GM12873 (cell line): ENCODE data around the gene WNT5B.

Experiments
- CTCF ChIP-seq: IDR thresholded peaks from 2 replicates; pipeline ENCODE4 v1.5.1; 2012; ENCODE audit warnings: low read depth, mild to moderate bottlenecking, moderate library complexity, low read length, control low read depth; ENCODE audit not compliant: insufficient read depth; ENCODE audit errors: missing control alignments

Gene WNT5B

GRCh38 chr12:1610072-1610643 lies 18.9 kb upstream of the WNT5B start:
- TF ChIP-seq CTCF: no peak

- TF ChIP-seq CTCF: no peak
These were observed 17.0 kb upstream of the WNT5B start for GRCh38 chr12:1611803-1612572.

- TF ChIP-seq CTCF: no peak
These were observed 15.2 kb upstream of the WNT5B start for GRCh38 chr12:1613860-1614259.

GRCh38 chr12:1614360-1614759 lies 14.7 kb upstream of the WNT5B start:
- TF ChIP-seq CTCF: no peak

GRCh38 chr12:1616233-1617066 lies 12.6 kb upstream of the WNT5B start:
- no peak for TF ChIP-seq CTCF

- TF ChIP-seq CTCF: no peak
These were observed 10.5 kb upstream of the WNT5B start for GRCh38 chr12:1618489-1618888.

- no peak for TF ChIP-seq CTCF
These were observed 9.9 kb upstream of the WNT5B start for GRCh38 chr12:1619159-1619558.
